HG03175 (cell line): ENCODE results near the gene PSMC3.

Experiments used
- ATAC-seq: cut with Tn5 transposase; IDR thresholded peaks from one replicate; pipeline ENCODE4 v1.9.1; 2021; ENCODE audit warnings: mild to moderate bottlenecking, moderate library complexity; ENCODE audit not compliant: unreplicated experiment

PSMC3 gene

DNA sequence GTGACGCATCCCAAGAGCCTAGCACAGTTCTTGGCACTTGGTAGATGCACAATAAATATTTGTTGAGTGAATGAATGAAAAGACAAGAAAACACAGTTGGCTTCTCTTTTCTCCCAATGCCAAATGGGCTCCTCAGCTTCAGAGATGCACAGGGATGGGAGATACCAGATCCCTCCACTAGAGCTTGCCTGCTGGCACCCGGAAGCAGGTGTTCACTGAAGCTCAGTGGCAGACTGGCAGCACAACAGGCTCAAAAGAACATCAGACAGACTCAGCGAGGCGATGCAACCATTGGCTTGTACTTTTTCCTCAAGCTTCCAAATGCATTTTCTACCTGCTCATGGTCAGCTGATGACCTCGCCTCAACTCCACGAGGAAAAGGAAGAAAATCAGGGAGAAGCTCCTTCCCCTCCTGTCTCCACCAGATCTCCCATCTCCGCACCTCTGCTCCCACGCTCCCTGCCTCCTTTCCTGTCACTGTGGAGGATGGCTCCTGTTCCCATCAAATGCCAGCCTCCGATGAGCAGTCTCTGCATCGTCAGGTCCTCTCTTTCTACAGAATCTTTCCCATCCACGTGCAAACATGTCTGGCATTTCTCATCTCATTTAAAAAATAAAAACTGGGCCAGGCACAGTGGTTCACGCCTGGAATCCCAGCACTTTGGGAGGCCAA is 16.9 kb upstream of the PSMC3 start:
- ATAC-seq, result no peak

DNA sequence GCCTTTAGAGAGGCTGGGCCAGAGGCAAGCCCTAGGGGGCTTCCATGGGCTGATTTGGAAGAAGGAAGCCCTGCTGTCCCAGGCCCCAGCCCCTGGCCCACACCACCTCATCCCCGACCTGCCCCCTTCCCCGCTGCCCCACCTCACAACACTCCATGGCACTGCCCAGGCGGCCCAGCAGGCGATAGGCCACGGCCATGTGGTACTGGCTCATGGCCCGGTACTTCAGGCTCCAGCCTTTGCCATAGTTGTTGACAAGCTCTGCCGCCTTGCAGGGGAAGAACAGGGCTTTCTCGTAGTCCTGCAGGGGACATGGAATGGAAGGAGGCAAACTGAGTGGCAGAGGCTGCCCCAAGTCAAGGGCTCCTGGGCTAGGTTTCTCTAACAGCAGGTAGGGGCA is 16.3 kb upstream of the PSMC3 start:
- no peak for ATAC-seq

DNA sequence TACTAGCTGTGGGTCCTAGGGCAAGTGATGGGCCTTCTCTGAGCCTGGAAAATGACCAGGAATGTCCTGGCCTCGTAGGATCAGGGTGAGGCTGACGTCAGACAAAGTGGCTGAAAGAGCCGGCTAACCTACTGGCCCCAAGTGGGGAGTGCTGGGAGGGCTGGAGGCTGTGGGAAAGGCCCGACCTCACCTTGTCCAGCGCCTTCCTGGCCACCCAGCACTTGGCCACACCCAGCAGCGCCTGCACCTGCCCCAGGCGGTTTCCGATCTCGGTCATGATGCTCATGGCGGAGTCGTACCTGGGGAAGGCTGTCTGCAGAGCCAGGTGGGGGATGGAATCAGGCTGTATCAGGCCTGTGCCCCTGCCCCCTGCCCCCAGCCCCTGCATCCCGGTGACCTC is 15.2 kb upstream of the PSMC3 start:
- ATAC-seq, result no peak

DNA sequence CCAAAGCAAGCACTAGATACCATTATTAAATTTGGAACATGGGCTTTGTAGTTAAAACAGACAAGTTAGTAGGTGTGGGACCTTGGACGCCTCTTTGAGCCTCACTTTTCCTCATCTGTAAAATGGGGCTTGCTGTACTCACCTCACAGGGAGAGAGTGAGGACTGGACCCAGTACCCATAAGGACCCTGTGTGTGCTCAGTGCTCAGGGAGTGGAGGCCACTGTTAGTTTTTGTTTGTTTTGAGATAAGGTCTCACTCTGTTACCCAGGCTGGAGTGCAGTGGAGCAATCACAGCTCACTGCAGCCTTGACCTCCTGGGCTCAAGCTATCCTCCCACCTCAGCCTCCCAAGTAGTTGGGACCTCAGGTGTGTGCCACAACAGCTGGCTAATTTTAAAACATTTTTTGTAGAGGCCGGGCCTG is 13.8 kb upstream of the PSMC3 start:
- no peak for ATAC-seq

DNA sequence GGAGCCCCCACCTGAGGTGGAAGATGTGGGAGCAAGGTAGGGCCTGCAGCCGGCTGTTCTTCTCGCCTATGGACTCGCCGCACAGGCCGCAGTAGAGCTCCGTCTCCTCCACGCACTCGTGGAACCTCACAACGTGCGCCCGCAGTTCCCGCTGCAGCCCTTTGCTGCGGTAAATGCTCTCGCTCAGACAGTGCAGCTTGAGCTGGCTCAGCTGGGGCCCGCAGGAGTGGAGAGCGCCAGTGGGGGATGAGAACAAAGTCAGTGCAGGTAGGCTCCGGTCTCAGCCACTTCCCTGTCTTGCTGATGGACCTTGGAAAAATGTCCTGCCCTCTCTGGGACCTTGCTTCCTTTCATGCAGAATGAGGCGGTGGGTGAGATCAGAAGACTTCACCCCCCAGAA is 12.5 kb upstream of the PSMC3 start:
- no peak for ATAC-seq

DNA sequence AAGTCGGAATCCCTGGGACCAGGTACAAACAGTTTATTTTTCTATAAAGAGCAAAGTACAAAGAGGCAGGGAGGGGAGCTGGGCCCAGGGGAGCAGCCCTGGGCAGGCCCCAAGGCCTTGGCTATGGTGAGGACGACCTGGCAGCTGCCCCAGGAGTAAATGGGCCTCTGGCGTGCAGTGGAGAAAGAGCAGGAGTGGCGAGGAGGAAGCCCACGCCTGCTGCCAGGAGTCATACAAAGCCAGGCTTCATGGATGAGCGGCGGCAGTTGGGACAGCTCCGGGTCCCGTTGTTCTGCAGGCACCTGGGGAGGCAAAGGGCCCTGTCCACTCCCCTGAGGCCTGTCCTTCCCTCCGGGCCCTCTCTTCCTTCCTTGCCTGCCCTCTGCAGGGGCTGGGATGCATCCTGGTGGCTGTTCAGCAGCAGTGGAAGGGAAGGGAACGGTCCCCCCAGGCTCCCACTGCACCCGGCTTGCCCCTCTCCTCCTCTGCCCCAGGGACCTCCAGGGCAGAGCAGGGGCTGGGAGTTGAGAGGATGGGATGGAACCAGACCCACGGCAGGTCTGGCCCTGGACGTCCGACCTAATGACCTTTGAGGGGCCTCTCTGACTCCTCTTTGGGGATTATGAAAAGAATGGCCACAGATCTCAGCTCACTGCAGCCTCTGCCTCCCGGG is 11.6 kb upstream of the PSMC3 start:
- no peak for ATAC-seq

DNA sequence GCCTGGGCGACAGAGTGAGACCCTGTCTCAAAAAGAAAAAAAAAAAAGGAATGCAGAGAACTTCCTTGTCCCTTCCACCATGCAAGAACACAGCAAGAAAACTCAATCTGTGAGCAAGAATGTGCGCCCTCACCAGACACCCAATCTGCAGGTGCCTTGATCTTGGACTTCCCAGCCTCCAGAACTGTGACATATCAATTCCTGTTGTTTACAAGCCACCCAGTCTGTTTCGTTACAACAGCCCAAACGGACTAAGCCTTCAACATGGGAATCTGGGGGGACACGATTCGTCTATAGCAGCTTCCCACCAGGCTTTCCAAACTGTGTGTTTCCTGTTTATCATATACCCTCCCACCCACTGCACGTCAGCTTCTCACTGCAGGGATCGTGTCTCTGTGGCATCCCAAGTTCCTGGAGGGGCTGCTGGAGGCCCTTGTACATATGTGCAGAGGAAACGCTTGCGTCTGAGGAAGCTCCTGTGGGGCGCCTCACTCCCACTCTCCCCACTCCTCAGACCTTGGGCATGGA is 11.0 kb upstream of the PSMC3 start:
- no peak for ATAC-seq

DNA sequence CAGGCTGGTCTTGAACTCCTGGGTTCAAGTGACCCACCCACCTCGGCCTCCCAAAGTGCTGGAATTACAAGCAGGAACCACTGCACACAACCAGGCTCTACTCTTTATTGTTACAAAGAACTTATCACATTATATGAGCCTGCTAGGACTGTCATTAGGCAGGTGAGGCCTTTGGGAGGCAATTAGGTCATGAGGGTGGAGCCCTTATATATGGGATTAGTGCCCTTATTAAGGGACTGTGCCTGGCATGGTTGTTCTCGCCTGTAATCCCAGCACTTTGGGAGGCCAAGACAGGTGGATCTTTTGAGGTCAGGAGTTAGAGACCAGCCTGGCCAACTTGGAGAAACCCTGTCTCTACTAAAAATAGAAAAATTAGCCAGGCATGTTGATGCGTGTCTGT is 10.5 kb upstream of the PSMC3 start:
- no peak for ATAC-seq

DNA sequence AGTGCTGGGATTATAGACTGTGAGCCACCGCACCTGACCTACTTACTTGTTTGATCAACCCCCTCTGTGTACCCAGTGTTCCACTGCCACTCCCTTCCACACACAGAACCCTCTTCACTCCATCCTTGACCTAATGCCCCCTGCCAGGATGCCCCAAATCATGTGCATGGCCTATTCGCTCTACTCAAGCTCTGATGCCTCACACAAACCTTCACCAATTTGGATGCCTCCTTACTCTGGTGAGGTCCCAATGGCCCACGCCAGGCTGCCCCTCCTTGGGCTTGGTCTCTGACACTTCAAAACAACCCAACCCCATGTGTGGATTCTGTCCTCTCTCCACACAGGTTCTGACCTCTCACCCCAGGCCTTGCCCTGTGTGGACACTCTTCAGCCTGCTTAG is 9.4 kb upstream of the PSMC3 start:
- ATAC-seq, result no peak

DNA sequence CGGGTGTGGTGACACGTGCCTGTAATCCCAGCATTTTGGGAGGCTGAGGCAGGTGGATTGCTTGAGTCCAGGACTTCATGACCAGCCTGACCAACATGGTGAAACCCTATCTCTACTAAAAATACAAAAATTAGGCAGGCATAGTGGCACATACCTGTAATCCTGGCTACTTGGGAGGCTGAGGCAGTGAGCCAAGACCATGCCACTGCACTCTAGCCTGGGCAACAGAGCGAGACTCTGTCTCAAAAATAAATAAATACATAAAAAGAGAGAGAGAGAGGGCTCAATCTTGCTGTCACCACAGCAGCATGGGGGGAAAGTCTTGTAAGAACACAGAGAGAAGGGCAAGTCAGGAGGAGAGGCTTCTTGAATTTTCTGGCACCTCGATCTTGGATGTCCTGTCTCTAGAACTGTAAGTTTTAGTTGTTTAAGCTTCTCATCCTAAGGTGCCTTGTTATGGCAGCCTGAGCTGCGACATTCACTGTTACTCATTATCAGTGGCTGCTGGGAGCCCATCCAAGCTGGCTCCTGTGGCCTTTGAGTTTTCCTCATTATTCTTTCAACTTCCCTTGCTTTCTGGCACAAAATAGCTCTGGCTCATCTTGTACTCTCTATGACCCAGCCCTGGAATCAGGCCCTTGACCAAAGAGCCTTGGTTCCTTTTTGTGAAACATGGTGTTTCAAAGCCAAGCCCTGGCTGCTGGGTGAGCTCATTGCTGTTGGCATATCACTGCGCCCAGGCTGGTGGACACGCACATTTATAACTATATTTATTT is 8.0 kb upstream of the PSMC3 start:
- ATAC-seq, result no peak

DNA sequence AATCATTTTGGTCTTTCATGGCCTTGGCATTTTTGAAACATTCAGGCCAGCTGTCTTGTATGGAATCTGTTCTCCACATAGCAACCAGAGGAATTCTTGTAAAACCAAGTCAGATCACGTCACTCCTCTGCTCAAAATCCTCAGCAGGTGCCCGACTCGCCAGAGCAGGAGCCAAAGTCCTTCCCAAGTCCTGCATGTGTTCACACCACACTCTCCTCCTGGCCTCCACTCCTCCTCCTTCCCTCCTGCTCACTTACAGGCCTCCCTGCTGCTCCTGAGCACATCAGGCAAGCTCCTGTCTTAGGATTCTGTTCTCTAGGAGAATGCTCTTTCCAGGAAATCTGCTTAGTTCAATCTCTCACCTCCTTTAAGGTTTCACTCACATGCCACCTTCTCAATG is 6.9 kb upstream of the PSMC3 start:
- no peak for ATAC-seq

DNA sequence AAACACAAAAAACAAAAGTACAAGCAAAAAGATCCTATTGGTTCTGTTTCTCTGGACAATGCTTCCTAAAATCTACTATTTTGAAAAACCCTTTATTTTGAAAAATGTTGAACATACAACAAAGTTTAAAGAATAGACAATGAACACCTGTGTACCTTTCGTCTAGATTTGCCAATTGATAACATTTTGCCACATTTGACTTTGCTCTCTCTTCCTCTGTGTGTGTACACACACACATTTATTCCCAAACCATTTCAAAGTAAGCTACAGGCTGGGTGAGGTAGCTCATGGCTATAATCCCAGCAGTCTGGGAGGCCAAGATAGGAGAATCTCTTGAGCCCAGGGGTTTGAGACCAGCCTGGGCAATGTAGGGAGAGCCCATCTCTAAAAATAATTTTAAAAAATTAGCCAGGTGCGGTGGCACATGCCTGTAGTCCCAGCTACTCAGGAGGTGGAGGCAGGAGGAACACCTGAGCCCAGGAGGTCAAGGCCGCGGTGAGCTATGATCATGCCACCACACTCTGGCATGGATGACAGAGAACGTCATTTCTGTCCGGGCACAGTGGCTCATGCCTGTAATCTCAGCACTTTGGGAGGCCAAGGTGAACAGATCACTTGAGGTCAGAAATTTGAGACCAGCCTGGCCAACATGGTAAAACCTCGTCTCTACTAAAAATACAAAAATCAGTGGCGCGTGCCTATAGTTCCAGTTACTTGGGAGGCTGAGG is 5.3 kb upstream of the PSMC3 start:
- no peak for ATAC-seq

DNA sequence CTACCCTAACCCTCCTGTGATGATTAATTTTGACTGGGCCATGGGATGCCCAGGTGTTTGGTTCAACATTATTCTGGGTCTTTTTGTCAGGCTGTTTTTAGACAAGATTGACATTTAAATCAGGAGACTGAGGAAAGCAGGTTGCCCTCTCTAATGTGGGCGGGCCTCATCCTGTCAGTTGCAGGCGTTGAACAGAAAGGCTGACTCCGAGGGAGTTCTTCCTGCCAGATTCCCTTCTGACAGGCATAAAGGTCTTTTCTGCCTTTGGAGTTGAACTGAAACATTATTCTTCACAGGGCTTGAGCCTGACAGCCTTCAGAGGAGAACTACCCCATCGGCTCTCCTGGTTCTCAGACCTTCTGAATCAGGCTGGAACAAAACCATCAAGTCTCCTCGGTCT is 4.3 kb upstream of the PSMC3 start:
- ATAC-seq, result no peak

DNA sequence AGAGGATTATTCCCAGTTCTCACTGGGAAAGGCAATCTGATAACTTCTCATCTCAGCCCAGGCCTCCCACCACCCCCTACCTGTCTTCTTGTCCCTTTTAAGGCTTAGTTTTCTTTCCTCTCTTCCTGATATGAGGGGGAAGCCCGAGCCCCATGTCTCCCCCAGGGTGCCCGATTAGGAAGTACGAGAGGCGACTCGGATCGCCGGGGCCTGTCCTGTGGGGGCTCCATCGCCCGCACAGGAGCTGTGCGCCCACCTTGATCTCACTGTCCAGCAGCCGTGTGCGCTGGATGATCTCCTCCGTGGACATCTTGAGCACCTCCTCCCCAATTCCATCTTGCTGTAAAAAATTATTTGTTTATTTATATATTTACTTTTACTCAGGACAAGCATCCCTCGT is 628 bp downstream of the PSMC3 start:
- no peak for ATAC-seq

DNA sequence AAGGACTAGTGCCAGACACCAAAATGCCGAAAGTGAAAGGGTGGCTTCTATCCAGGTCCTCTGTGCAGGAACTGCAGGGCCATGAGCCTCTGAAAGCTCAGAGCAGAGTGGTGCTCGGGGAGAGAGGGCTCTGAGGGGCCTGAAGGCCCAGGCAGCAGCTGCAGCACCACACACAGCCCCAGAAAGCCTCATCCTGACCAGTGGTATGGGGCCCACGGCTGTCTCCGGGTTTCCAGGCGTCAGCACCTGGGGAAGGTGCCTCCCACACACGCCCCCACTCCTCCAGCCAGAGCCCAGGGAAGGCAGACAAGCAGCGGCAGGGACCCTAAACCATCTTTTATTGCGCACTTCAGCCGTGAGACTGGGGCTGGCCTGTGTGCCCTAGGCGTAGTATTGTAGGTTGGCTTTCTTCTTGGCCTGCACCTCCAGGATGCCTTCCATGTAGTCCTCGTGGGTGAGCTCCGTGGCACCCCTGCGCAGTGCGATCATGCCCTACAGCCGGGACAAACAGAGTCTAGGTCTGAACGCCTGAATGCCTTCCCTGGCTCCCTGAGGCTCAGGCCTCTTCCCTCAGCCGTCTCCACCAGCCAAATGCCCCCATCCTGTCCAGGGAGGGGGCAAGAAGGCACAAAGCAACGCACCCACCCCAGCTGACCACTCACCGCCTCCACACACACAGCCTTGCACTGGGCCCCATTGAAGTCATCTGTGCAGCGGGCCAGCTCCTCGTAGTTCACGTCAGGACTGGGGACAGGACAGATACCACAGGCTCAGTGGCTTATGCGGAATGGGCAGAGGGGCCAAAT is 7.6 kb downstream of the PSMC3 start:
- no peak for ATAC-seq

DNA sequence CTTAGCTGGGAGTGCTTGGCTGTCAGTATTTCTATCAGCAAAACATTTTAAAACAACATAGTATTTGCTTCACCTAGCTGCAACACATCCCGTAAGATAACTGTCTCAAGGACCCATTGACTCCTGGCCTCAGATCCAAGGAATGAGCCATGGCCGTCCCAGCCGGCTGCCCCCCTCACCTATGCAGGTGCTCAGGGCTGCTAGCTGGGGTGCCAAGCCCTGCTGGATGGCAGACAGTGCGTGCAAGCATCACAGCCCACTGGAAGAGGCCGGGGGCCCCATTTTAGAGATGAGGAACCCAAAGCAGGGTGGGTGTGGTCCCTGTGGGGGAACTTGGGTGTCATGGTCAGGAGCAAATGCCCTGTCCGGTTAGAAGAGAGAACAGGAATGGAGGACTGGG is 8.5 kb downstream of the PSMC3 start:
- ATAC-seq, result no peak

DNA sequence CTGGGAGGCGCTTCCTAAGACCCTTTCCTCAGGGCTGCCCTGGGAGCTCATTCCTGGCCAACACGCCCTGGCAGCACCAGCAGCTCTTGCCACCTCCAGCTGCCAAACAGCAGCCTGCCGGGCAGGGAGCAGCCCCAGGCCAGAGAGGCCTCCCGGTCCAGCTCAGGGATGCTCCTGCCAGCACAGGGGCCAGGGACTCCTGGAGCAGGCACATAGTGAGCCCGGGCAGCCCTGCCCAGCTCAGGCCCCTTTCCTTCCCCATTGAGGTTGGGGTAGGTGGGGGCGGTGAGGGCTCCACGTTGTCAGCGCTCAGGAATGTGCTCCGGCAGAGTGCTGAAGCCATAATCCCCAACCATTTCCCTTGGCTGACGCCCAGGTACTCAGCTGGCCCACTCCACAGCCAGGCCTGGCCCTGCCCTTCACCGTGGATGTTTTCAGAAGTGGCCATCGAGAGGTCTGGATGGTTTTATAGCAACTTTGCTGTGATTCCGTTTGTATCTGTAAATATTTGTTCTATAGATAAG is 10.2 kb downstream of the PSMC3 start:
- ATAC-seq, result no peak

DNA sequence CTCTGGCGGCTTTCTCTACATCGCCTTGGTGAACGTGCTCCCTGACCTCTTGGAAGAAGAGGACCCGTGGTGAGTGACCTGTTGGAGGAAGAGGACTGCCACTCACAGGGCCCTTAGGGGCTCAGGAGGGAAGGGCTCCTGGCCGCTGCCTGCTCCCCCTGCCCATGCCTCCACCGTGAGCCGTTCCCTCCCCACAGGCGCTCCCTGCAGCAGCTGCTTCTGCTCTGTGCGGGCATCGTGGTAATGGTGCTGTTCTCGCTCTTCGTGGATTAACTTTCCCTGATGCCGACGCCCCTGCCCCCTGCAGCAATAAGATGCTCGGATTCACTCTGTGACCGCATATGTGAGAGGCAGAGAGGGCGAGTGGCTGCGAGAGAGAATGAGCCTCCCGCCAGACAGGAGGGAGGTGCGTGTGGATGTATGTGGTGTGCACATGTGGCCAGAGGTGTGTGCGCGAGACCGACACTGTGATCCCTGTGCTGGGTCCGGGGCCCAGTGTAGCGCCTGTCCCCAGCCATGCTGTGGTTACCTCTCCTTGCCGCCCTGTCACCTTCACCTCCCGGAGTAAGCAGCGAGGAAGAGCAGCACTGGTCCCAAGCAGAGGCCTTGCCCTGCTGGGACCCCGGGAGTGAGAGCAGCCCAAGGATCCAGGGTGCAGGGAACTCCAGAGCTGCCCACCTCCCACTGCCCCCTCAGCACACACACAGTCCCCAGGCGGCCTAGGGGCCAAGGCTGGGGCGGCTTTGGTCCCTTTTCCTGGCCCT is 11.0 kb downstream of the PSMC3 start:
- ATAC-seq, result no peak

DNA sequence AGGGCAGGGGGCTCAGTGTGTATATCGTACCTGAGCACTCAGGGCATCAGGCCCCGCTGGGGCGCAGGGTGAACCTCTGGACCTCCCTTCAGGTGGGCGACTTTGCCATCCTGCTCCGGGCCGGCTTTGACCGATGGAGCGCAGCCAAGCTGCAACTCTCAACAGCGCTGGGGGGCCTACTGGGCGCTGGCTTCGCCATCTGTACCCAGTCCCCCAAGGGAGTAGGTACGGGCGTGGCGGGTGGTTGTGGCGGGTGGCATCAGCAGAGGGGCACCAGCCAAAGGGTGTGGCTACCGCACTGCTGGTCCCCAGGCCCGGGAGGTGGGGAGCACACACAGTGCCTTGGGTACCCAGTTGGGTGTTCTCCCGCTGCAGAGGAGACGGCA is 11.6 kb downstream of the PSMC3 start:
- ATAC-seq, result no peak
